CD14-positive monocyte (primary cell): ENCODE results near the gene ATAD5. TPM values are rescaled to one million over a fixed set of nuclear protein-coding genes. Genes with fewer than 3 reads are reported as not detected.

Experiments used
- DNase-seq, 3 donors: peaks; one replicate each; pipeline ENCODE4 v3.0.0-alpha.2; 2011 to 2022
- H2AFZ ChIP-seq: 2 replicates; pipeline ENCODE4 v1.6.0; 2012; ENCODE audit warnings: mild to moderate bottlenecking, low read depth, low read length, inconsistent platforms; ENCODE audit not compliant: insufficient read depth, poor library complexity, severe bottlenecking
- H3K27ac ChIP-seq, 2 donors: 1 replicate in 1 of 2; 2 replicates in 1 of 2; pipeline ENCODE4 v1.5.1; 2012 to 2013; ENCODE audit warnings: low read length in 2 of 2, control low read depth in 1 of 2, inconsistent platforms in 1 of 2, low read depth in 1 of 2, mild to moderate bottlenecking in 1 of 2
- H3K27me3 ChIP-seq, 2 donors: one replicate each; pipeline versions ENCODE4 v1.6.0 to v1.6.1; 2011 to 2013; ENCODE audit warnings: low read length in 2 of 2; ENCODE audit not compliant: control insufficient read depth in 2 of 2, insufficient read depth in 2 of 2
- H3K36me3 ChIP-seq, 2 donors: replicated peaks in 1 of 2; 1 replicate in 1 of 2; 2 replicates in 1 of 2; pipeline versions ENCODE4 v1.5.1 to v1.6.1; 2012 to 2013; ENCODE audit warnings: low read length in 2 of 2, control low read depth in 1 of 2, inconsistent platforms in 1 of 2, mild to moderate bottlenecking in 1 of 2; ENCODE audit not compliant: insufficient read depth in 2 of 2, control insufficient read depth in 1 of 2
- H3K4me1 ChIP-seq, 2 donors: 1 replicate in 1 of 2; 2 replicates in 1 of 2; pipeline versions ENCODE4 v1.5.1 to v1.6.1; 2012 to 2013; ENCODE audit warnings: low read length in 2 of 2, control low read depth in 1 of 2, inconsistent platforms in 1 of 2, mild to moderate bottlenecking in 1 of 2, moderate library complexity in 1 of 2; ENCODE audit not compliant: insufficient read depth in 2 of 2, control insufficient read depth in 1 of 2
- H3K4me2 ChIP-seq: replicated peaks from 2 replicates; pipeline ENCODE3; 2012; ENCODE audit warnings: low read length, moderate library complexity, mild to moderate bottlenecking; ENCODE audit not compliant: poor library complexity, severe bottlenecking; ENCODE audit errors: extremely low read depth
- H3K4me3 ChIP-seq, 3 experiments: fragments of 200-600 bp in 1 of 3; sonication (generic) in 1 of 3; replicated peaks in 1 of 3; 1 replicate in 2 of 3; 2 replicates in 1 of 3; pipeline ENCODE4 v1.5.1; 2011 to 2013; ENCODE audit warnings: low read length in 3 of 3, mild to moderate bottlenecking in 3 of 3, control low read depth in 2 of 3, low read depth in 2 of 3, inconsistent platforms in 1 of 3, moderate library complexity in 1 of 3
- H3K79me2 ChIP-seq: 2 replicates; pipeline ENCODE4 v1.6.0; 2012; ENCODE audit warnings: mild to moderate bottlenecking, control low read depth, inconsistent platforms, low read length, moderate library complexity; ENCODE audit not compliant: insufficient read depth
- H3K9ac ChIP-seq: 2 replicates; pipeline ENCODE4 v1.6.0; 2017; ENCODE audit warnings: low read length, mild to moderate bottlenecking; ENCODE audit not compliant: insufficient read depth, poor library complexity, severe bottlenecking
- H3K9me3 ChIP-seq, 2 donors: replicated peaks in 1 of 2; 1 replicate in 1 of 2; 2 replicates in 1 of 2; pipeline versions ENCODE4 v1.5.1 to v1.6.1; 2012 to 2013; ENCODE audit warnings: low read length in 2 of 2, control low read depth in 1 of 2; ENCODE audit not compliant: control insufficient read depth in 1 of 2, insufficient read depth in 1 of 2
- H4K20me1 ChIP-seq: 2 replicates; pipeline ENCODE4 v1.6.0; 2012; ENCODE audit warnings: mild to moderate bottlenecking, low read length, control low read depth, moderate library complexity; ENCODE audit not compliant: insufficient read depth
- H3K27ac Mint-ChIP-seq, 7 donors: one replicate each; pipeline ENCODE4 v1.8.0; 2020; ENCODE audit warnings: mild to moderate bottlenecking in 7 of 7, mixed read lengths in 7 of 7, moderate library complexity in 6 of 7, inconsistent platforms in 2 of 7
- H3K27me3 Mint-ChIP-seq, 3 donors: one replicate each; pipeline ENCODE4 v1.8.0; 2021 to 2022; ENCODE audit warnings: low read depth in 3 of 3, mild to moderate bottlenecking in 3 of 3, mixed read lengths in 3 of 3, moderate library complexity in 3 of 3, inconsistent platforms in 1 of 3
- H3K36me3 Mint-ChIP-seq, 2 donors: one replicate each; pipeline ENCODE4 v1.8.0; 2020; ENCODE audit warnings: mixed read lengths in 2 of 2, inconsistent platforms in 1 of 2, mild to moderate bottlenecking in 1 of 2
- H3K4me1 Mint-ChIP-seq: one replicate; pipeline ENCODE4 v1.8.0; 2020; ENCODE audit warnings: mild to moderate bottlenecking, mixed read lengths
- H3K4me3 Mint-ChIP-seq, 2 donors: one replicate each; pipeline ENCODE4 v1.8.0; 2020; ENCODE audit warnings: mild to moderate bottlenecking in 2 of 2, mixed read lengths in 2 of 2, moderate library complexity in 1 of 2
- H3K9me3 Mint-ChIP-seq, 7 donors: one replicate each; pipeline ENCODE4 v1.8.0; 2020 to 2022; ENCODE audit warnings: mixed read lengths in 7 of 7, mild to moderate bottlenecking in 6 of 7, moderate library complexity in 6 of 7, inconsistent platforms in 2 of 7
- CTCF ChIP-seq: fragments of 200-600 bp; IDR thresholded peaks from one replicate; pipeline ENCODE4 v1.8.0; 2022; ENCODE audit warnings: antibody characterized with exemption, mild to moderate bottlenecking
- WGBS: methylation state at CpG from one replicate; pipeline ENCODE4 v1.1.5; 2013; ENCODE audit warnings: missing lambda C conversion rate; ENCODE audit not compliant: insufficient coverage; 5-methylcytosine and 5-hydroxymethylcytosine counted together
- intact Hi-C, 2 donors: fragments of 100-400 bp; cut with micrococcal nuclease; formaldehyde crosslinking; loops; one replicate each; pipeline versions ENCODE4 v1.15.0 to v1.15.1; 2023
- polyA plus RNA-seq, 3 donors: library from polyadenylated mRNA; depleted of rRNA in 1 of 3; unstranded in 2 of 3; stranded (reverse) in 1 of 3; fragments of 300-500 nt in 2 of 3; fragments of >200 nt in 1 of 3; fragmentation: Illumina TruSeq in 2 of 3; gene quantifications; 1 replicate in 2 of 3; 2 replicates in 1 of 3; pipeline ENCODE4 v1.2.3, GENCODE V29; 2012 to 2021

The ATAD5 gene
- polyA plus RNA-seq, 3 donors: 0.24 to 0.57 (median 0.42) TPM

- H3K36me3 Mint-ChIP-seq: peaks cover 29 to 48% of the 10 kb centered on the region in 2 donors
Observed at GRCh38 chr17:30922235-30923030, 90.7 kb downstream of the ATAD5 start.

More at GRCh38 chr17:30922235-30923030, 90.7 kb downstream of the ATAD5 start:
- Mint-ChIP-seq H3K27ac (peak overlapping the region; percentile 43 to 86 (median 71)), H3K4me3 (peak overlapping the region; percentile 94 to 95), H3K27me3 (peaks cover 15 to 23% (median 16%) of the 10 kb centered on the region in 3 donors), H3K9me3 (no peaks in the 10 kb centered on the region), H3K4me1 (peaks cover 41% of the 10 kb centered on the region)
- H3K27me3 ChIP-seq: no peaks in the 10 kb centered on the region
- H2AFZ ChIP-seq: peak overlapping the region; percentile 87
- WGBS: 3% methylated on average over 63 of the region's 66 CpGs
- peak overlapping the region; percentile 59 to 90 (median 83) for H3K4me3 ChIP-seq
- H4K20me1 ChIP-seq: peaks cover 33% of the 10 kb centered on the region
- no peaks in the 10 kb centered on the region for H3K9me3 ChIP-seq
- no peak for TF ChIP-seq CTCF
- peak overlapping the region; percentile 96 for H3K4me2 ChIP-seq
- peaks cover 17% of the 10 kb centered on the region for H3K79me2 ChIP-seq
- intact Hi-C loops: loop anchor here (5.0 to 10.0 kb wide), 2 partner anchors 50 to 52 kb away; partner anchors contain the start of gene RNF135 (in 2 of the 2)
- H3K9ac ChIP-seq: peak overlapping the region; percentile 75
- peaks cover 25 to 50% of the 10 kb centered on the region in 2 donors for H3K4me1 ChIP-seq
- H3K36me3 ChIP-seq: peaks cover 21 to 34% of the 10 kb centered on the region in 2 donors
- peak overlapping the region in 1 of 2 donors; percentile 72 for H3K27ac ChIP-seq
- peak in 1 of 3 donors; percentile 16 for DNase-seq
